ENCODE results near the gene ERP29.

DNA sequence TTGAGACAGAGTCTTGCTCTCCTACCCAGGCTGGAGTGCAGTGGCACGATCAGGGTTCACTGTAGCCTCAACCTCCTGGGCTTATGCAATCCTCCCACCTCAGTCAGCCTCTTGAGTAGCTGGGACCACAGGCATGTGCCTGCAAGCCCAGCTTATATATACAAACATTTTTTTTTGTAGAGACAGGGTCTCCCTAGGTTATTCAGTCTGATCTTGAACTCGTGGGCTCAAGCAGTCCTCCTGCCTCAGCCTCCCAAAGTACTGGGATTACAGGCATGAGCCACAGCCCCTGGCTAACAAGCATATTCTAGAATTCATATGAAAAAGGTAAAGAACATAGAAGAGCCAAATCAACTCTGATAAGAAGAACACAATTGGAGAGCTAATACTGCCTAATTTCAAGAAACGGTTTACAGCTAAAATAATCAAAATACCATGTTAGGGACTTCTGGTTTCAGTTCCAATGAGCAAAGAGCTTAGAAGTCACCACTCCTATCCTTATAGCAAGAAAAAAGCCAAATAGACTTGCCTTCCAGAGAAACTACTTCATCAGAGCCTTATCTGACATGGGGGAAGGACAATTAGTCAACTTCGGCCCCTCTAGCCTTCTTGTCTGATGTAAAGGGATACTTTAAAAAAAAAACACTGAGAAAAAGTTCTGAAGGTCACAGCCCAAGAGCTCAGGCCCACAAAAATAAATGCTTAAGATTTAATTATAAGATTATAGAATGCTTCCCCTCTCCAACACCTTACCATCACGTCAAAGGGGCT lies 37.9 kb upstream of the ERP29 start:
- TF ChIP-seq CTCF (IDR thresholded peaks at IDR 0.05; ENCODE audit: low read length) = no peak
- TF ChIP-seq EZH2 (optimal IDR thresholded peaks at IDR 0.05; ENCODE audit: low read depth, low read length) = no peak

All from MM.1S (cell line).